Uterus (tissue), 4 donors: ENCODE measurements around the gene RGR. TPM values are rescaled to one million over a fixed set of nuclear protein-coding genes. Genes with fewer than 3 reads are reported as not detected.

Experiments
- DNase-seq, 2 donors: peaks; one replicate each; pipeline ENCODE4 v3.0.0-alpha.2; 2019 to 2020
- H3K27ac ChIP-seq, 2 donors: fragments of 200-600 bp; sonication (generic); 1 replicate in 1 of 2; 2 replicates in 1 of 2; pipeline ENCODE4 v1.5.1; 2016 to 2018
- H3K27me3 ChIP-seq, 2 donors: fragments of 200-600 bp; sonication (generic); one replicate each; pipeline ENCODE4 v1.5.1; 2018 to 2019; ENCODE audit warnings: control low read depth in 1 of 2
- H3K36me3 ChIP-seq, 2 donors: fragments of 200-600 bp; sonication (generic); one replicate each; pipeline ENCODE4 v1.5.1; 2019; ENCODE audit warnings: control low read depth in 1 of 2
- H3K4me1 ChIP-seq, 2 donors: fragments of 200-600 bp; sonication (generic); one replicate each; pipeline ENCODE4 v1.5.1; 2018 to 2019; ENCODE audit warnings: control low read depth in 1 of 2
- H3K4me3 ChIP-seq, 2 donors: fragments of 200-600 bp; sonication (generic); 1 replicate in 1 of 2; 2 replicates in 1 of 2; pipeline ENCODE4 v1.5.1; 2018 to 2019; ENCODE audit warnings: mild to moderate bottlenecking in 1 of 2
- H3K9me3 ChIP-seq, 2 donors: fragments of 200-600 bp; sonication (generic); one replicate each; pipeline ENCODE4 v1.5.1; 2019; ENCODE audit warnings: control low read depth in 1 of 2
- POLR2A ChIP-seq, 2 donors: fragments of 450-650 bp; IDR thresholded peaks; one replicate each; pipeline ENCODE4 v1.6.1; 2016; ENCODE audit warnings: antibody characterized with exemption in 2 of 2, mild to moderate bottlenecking in 1 of 2, moderate library complexity in 1 of 2
- intact Hi-C: fragments of 100-400 bp; cut with DNase I; formaldehyde crosslinking; loops from one replicate; pipeline ENCODE4 v1.15.1; 2023; ENCODE audit warnings: low total_unique reads
- total RNA-seq, 4 donors: library from RNA; depleted of rRNA in 3 of 4; stranded (reverse); fragments of >200 nt in 3 of 4; gene quantifications; one replicate each; pipeline versions ENCODE4 v1.1.0 to v1.2.4, GENCODE V29; 2014 to 2023
- TF ChIP-seq, protein P1 (sequence below), 4 experiments: fragments of 200-600 bp in 2 of 4; fragments of 450-650 bp in 2 of 4; sonication (generic) in 2 of 4; IDR thresholded peaks; one replicate each; pipeline ENCODE4 v1.5.1; 2016 to 2019; ENCODE audit warnings: antibody characterized with exemption in 4 of 4, mild to moderate bottlenecking in 2 of 4, moderate library complexity in 1 of 4
- donor health status: DM: yes; HTN: yes; CAD: no.

Gene RGR
- total RNA-seq, 4 donors from 2014 or later: not detected

DNA sequence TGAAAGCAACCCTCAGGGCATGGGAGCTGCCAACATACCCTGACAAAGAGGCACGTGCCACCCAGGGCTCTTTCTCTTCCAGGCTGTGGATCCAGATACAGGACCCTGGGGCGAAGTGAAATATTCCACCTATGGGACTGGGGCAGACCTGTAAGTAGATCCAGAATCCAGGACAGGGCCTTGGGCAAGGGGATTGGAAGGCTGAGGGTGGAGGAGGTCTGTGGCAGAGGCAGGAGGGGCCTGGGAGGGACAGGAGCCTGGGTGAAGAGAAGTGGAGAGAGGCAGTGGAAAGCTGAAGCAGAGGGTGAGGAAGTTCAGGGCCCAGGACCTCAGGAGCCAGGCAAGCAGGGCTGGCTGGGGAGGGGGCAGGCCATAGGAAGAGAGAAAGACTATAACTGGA, 33.3 kb upstream of the RGR start:
- intact Hi-C loops: no loop called here
- no peaks in the 10 kb centered on the region for H3K9me3 ChIP-seq
- DNase-seq: no peak

DNA sequence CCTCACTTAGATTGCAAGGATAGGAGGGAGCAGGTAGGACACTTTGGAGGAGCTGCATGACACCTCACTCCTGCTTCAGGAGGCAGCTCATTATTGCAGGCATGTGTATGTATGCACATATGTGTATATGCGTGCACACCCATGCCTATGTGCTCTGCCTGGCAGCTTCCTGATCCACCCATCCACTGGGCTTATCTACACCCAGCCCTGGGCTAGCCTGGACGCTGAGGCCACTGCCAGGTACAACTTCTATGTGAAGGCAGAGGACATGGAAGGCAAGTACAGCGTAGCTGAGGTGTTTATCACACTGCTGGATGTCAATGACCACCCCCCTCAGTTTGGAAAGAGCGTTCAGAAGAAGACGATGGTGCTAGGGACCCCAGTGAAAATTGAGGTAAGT, 32.8 kb upstream of the RGR start:
- no peak for TF ChIP-seq POLR2A (IDR thresholded peaks at IDR 0.05)
- TF ChIP-seq, protein P1, sequence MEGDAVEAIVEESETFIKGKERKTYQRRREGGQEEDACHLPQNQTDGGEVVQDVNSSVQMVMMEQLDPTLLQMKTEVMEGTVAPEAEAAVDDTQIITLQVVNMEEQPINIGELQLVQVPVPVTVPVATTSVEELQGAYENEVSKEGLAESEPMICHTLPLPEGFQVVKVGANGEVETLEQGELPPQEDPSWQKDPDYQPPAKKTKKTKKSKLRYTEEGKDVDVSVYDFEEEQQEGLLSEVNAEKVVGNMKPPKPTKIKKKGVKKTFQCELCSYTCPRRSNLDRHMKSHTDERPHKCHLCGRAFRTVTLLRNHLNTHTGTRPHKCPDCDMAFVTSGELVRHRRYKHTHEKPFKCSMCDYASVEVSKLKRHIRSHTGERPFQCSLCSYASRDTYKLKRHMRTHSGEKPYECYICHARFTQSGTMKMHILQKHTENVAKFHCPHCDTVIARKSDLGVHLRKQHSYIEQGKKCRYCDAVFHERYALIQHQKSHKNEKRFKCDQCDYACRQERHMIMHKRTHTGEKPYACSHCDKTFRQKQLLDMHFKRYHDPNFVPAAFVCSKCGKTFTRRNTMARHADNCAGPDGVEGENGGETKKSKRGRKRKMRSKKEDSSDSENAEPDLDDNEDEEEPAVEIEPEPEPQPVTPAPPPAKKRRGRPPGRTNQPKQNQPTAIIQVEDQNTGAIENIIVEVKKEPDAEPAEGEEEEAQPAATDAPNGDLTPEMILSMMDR (IDR thresholded peaks at IDR 0.05): no peak
- Histone ChIP-seq H3K4me1 (no peaks in the 10 kb centered on the region), H3K27ac (no peak overlapping the region), H3K4me3 (no peak overlapping the region), H3K9me3 (no peaks in the 10 kb centered on the region), H3K27me3 (no peaks in the 10 kb centered on the region), H3K36me3 (no peaks in the 10 kb centered on the region)
- no peak for DNase-seq
- intact Hi-C loops: no loop called here

More for the DNA sequence above, 33.3 kb upstream of the RGR start:
- H3K4me1 ChIP-seq: no peaks in the 10 kb centered on the region
- H3K4me3 ChIP-seq: no peak overlapping the region
- H3K27ac ChIP-seq: no peak overlapping the region
- TF ChIP-seq, protein P1 (IDR thresholded peaks at IDR 0.05): no peak
- no peak for TF ChIP-seq POLR2A (IDR thresholded peaks at IDR 0.05)
- no peaks in the 10 kb centered on the region for H3K27me3 ChIP-seq
- H3K36me3 ChIP-seq: no peaks in the 10 kb centered on the region

DNA sequence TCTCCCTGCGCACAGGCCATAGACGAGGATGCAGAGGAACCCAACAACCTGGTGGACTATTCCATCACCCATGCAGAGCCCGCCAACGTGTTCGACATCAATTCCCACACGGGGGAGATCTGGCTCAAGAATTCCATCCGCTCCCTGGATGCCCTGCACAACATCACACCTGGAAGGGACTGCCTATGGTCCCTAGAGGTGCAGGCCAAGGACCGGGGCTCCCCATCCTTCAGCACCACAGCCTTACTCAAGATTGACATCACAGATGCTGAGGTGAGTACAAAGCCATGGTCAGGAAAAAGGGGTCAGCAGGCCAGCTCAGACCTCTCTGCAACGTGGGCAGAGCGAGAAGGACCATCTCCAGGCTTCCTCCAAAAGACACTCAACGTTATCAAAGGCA, 31.8 kb upstream of the RGR start:
- H3K27me3 ChIP-seq: no peaks in the 10 kb centered on the region
- no peaks in the 10 kb centered on the region for H3K9me3 ChIP-seq
- no peak for TF ChIP-seq POLR2A (IDR thresholded peaks at IDR 0.05)
- H3K36me3 ChIP-seq: no peaks in the 10 kb centered on the region
- H3K4me1 ChIP-seq: no peaks in the 10 kb centered on the region
- no peak overlapping the region for H3K4me3 ChIP-seq
- intact Hi-C loops: no loop called here
- no peak for DNase-seq
- H3K27ac ChIP-seq: no peak overlapping the region

DNA sequence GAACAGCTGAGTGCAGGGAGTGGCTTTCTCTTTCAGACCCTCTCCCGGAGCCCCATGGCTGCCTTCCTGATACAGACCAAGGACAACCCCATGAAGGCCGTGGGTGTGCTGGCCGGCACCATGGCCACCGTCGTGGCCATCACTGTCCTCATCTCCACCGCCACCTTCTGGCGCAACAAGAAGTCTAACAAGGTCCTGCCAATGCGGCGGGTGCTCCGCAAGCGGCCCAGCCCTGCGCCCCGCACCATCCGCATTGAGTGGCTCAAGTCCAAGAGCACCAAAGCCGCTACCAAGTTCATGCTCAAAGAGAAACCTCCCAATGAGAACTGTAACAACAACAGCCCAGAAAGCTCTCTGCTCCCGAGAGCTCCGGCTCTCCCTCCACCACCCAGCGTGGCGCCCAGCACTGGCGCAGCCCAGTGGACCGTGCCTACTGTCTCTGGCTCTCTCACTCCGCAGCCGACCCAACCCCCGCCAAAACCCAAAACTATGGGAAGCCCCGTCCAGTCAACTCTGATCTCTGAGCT, 30.7 kb upstream of the RGR start:
- no peak overlapping the region for H3K27ac ChIP-seq
- H3K27me3 ChIP-seq: no peaks in the 10 kb centered on the region
- DNase-seq: no peak
- H3K4me3 ChIP-seq: no peak overlapping the region
- intact Hi-C loops: no loop called here
- H3K9me3 ChIP-seq: no peaks in the 10 kb centered on the region
- TF ChIP-seq POLR2A (IDR thresholded peaks at IDR 0.05): no peak
- TF ChIP-seq, protein P1 (IDR thresholded peaks at IDR 0.05): no peak
- H3K36me3 ChIP-seq: no peaks in the 10 kb centered on the region
- H3K4me1 ChIP-seq: no peaks in the 10 kb centered on the region

DNA sequence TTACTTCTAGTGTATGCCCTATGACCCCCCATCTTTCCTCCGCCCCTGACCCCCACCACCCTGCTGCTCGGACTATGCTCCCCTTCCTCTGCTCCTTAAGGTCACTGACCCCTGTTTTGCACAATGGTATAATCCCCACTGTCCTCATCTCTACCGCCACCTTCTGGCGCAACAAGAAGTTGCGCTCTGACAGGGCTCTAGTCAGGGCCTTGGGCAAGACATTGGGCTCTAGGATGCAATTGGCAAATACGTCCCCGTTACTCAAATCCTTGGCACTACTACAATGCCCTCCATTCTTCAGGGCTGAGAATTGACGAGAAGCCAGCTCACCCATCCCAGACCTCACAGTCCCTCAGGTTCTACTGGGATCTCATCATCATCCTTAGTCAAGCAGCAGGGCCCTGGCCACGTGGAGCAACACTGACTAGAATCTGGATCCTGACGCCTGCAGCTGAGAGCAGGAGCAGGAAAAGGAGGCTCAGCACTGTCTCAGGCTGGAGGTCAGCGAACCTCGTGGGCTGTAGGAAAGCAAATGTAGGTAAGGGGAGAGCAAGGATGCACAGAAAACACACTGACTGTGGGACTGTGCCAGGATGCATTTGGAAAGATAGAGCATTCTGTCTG, 30.1 kb upstream of the RGR start:
- intact Hi-C loops: no loop called here
- TF ChIP-seq, protein P1 (IDR thresholded peaks at IDR 0.05): no peak
- TF ChIP-seq POLR2A (IDR thresholded peaks at IDR 0.05): no peak
- H3K27me3 ChIP-seq: no peaks in the 10 kb centered on the region
- no peak overlapping the region for H3K4me3 ChIP-seq
- H3K27ac ChIP-seq: no peak overlapping the region
- no peaks in the 10 kb centered on the region for H3K9me3 ChIP-seq
- no peaks in the 10 kb centered on the region for H3K36me3 ChIP-seq
- no peaks in the 10 kb centered on the region for H3K4me1 ChIP-seq
- DNase-seq: no peak
